HL-60/S4 treated with retinoic acid at 250 ng/mL for 4 days and 3 days (cell line): ENCODE measurements around the gene PREX1.
"Not testable (repeated sequence)": the region's sequence is repeated elsewhere in the genome, so short reads cannot be mapped to it uniquely, and the experiment has no call there.

Source experiments
- in situ Hi-C: fragments of 300-500 bp; cut with MboI; formaldehyde crosslinking; loops from 2 replicates; pipeline ENCODE4 v1.7.0; 2022; ENCODE audit warnings: low sequenced_read_pairs

PREX1 gene

GRCh38 chr20:48758206-48758820 lies 69.5 kb downstream of the PREX1 start:
- in situ Hi-C loops = no loop called here

DNA sequence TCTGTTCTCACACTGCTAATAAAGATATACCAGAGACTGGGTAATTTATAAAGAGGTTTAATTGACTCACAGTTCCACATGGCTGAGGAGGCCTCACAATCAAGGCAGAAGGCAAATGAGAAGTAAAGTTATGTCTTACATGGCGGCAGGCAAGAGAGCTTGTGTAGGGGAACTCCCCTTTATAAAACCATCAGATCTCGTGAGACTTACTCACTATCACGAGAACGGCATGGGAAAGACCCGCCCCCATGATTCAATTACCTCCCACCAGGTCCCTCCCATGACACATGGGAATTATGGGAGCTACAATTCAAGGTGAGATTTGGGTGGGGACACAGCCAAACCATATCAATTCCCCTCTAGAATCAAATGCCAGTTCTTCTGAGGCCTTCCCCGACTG lies 71.0 kb downstream of the PREX1 start:
- in situ Hi-C loops = not testable (repeated sequence)

- in situ Hi-C loops = no loop called here
These were observed 73.5 kb downstream of the PREX1 start for GRCh38 chr20:48754292-48754691.

DNA sequence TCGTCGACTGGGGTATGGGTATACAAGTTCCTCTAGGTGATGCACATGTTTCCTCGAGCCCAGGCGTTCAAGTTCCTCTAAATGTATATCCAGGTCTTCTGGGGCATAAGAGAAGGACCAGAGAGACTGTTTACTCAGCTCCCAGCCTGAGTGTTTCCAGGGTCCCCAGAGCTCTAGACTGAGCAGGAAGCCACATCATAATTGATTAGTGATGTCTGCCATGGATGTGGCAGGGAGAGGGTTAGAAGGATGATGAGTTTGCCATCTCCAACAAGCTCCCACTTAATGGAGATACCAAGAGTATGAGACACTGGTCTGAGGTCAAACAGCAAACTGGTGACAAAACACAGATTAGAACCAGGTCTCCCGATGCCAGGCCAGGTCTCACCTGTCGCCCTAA lies 74.8 kb downstream of the PREX1 start:
- in situ Hi-C loops = no loop called here

DNA sequence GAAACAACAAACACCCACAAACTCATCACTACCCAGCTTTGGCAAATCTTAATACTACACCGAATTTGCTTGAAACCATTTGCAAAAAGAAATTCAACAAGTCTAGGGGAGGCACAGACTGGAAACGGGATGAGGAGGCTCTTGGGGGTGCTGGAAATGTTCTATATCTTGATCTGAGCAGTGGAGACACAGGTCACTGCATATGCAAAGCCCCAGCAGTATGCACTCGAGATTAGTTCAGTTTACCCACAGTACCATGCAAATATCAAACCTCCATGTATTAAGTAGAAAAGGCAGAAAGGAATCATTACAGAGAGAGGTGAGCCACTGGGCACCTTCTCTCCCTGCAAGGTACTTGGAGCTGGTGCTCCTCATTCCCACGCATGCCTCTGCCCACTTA lies 75.9 kb downstream of the PREX1 start:
- in situ Hi-C loops = no loop called here

GRCh38 chr20:48750941-48751635 lies 76.7 kb downstream of the PREX1 start:
- in situ Hi-C loops = no loop called here

DNA sequence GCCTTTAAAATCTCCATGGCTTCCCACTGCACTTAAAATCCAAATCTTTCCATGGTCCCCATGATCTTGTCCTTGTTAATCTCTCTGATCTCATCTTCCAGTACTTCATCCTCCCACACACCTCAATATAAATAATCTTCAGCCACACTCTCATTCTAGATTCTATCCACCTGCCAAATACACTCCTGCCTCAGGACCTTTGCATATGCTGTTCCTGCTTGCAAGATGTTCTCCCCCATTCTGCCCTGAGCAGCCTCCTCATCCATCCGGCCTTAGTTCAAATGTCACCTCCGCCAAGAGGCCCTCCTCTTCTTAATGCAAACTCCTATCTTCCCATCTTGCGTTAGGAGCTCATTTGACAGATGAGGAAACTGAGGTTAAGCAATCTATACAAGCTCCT lies 77.4 kb downstream of the PREX1 start:
- in situ Hi-C loops = no loop called here

DNA sequence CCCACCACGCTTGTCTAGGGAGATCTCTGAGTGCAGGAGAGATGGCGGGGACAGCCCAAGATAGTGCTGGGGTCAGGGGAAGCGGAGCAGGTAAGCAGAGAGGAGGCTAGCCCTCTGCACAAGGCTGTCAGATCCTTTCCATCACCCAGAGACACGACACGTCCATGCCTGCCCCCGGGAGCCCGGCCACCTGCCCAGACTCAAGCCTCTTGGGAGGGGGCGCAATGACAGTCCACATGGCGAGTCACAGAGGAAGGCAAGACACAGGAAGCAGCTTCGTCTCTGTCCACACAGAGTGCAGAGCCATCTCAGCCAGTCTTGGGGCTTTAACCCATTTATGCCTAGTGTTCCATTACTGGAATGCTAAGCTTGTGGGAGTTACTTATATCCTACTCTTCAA lies 78.4 kb downstream of the PREX1 start:
- in situ Hi-C loops = no loop called here

DNA sequence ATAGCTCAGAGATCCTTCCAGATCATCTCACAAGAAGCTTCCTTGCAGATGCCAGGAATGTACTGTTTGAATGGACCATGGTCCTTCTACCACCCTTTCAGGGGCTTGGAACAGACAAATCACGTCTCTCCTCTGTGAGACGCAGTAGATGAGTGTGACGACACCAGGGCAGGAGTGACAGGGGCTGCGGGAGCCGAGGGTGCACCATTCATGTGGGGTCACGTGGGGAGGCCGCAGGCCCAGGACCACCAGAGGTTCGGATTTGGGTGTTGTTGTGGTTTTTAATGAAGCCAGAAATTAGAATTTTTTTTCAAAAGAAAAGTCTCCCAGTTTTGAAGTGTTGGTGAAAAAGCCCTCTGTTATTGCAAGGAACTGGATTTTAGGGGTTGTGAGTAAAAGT lies 79.2 kb downstream of the PREX1 start:
- in situ Hi-C loops = no loop called here

DNA sequence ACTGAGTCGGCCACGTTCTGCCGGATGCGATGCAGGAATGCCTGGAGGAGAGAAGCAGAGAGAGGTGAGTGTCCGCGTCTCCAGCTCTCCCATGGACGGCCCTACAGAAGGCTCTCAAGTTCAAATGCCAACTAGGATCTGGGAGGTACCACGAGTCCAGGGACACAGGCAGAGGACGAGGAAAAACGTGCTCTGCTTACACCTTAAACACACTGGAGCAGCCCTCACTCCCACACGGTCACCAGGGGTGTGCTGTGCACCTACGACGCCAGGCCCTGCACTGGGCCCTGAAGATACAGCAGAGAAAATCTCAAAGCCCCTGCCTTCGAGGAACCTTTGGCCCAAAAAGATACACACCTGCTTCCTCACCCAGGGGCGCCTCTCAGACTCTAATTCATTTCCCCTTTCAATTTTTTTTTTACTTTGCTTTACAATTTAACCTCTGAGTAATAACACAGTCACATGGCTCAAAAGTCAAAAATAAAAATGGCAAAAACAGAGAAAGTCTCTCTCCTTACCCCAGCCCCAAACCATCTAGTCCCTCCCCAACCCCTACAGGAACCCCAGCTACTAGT lies 79.9 kb downstream of the PREX1 start:
- in situ Hi-C loops = no loop called here

GRCh38 chr20:48745330-48745729 lies 82.5 kb downstream of the PREX1 start:
- in situ Hi-C loops = no loop called here

DNA sequence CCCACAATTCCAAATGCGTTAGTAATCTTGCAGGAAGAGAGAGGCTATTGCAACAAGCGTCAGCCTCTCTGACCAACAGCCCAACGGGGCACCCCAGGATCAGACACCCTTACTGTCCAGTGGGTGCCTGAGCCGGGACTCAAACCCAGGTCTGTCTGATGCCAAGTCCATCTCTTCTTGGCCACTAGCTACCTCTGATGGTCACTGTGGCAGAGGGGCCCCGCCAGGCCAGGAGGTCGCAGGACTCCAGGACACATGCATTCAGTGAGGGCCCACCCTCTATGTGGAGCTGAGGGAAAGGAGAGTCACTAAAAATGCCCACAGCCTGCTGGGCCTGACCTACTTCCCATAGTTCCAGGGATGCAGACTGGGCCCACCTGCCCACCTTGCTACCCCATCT lies 83.3 kb downstream of the PREX1 start:
- in situ Hi-C loops = no loop called here

GRCh38 chr20:48743807-48744206 lies 84.0 kb downstream of the PREX1 start:
- in situ Hi-C loops = no loop called here

GRCh38 chr20:48742912-48743680 lies 84.7 kb downstream of the PREX1 start:
- in situ Hi-C loops = no loop called here

DNA sequence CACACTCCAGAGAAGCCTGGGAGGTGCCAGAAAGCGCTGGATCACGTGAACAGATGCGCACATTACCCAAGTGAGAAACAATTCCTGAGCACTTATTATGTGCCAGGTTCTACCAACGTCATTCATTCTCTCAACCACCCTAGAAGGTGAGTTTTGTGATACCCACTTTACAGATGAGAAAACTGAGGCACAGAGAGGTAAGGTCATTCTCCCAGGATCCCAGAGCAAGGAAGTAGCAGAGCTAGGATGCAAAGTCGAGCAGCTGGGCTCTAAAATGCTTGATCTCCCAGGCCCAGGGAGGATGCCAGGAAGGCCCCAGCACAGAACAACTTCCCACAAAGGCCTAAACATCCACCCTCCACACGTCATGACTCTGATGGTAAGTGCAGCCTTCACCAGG lies 85.6 kb downstream of the PREX1 start:
- in situ Hi-C loops = no loop called here

DNA sequence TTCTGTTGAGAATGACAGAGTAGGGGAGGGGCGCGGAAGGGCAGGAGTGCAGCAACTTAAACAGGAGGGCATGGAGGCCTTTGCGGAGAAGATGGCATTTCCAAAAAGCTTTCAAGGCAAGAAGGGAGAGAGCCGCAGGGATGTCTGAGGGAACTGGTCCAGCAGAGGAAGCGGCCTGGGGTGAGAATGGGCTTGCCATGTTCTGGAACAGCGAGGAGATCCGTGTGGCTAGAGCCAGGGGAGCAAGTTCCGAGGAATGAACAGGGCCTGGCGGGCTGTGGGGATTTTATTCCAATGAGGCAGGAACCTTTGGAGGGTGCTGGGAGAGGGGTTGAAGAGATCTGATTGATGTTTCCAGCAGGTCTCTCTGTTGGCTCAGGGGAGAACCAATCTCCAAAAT lies 86.1 kb downstream of the PREX1 start:
- in situ Hi-C loops = no loop called here

DNA sequence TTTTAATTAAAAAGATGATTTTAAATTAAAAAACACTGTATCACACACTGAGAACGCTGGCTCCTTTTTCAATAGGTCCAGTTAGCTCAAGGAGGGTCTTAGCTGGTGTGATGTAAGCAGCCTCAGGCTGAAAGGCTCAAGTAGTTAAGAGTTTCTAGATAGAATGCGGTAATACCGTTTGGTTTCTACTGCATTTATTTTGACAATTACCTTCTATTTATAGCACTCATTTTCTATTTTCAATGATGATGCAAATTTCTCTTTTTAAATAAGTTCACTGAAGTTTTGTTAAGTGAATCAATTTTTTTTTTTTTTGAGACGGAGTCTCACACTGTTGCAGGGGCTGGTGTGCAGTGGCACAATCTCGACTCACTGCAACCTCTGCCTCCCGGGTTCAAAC lies 87.1 kb downstream of the PREX1 start:
- in situ Hi-C loops = no loop called here

DNA sequence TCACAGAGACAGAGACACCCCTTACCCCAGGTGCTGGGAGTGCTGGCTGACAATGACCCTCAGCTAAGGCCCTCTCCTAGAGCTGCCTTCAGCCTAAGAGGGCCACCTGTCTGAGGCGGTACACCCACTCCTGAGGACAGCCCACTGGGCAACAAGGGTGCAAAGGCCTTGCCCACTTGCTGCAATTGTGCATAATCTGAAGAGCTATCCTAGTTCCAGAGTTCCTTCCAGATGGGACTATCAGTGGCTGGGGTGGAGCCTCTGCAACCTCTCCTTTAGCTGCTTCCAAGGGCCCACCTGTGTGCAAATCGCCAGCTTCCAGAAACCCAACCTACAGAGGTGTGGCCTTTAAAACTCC lies 87.5 kb downstream of the PREX1 start:
- in situ Hi-C loops = no loop called here

- in situ Hi-C loops = no loop called here
These were observed 88.2 kb downstream of the PREX1 start for GRCh38 chr20:48739395-48740291.

GRCh38 chr20:48738399-48739304 lies 89.1 kb downstream of the PREX1 start:
- in situ Hi-C loops = no loop called here
